Choroid plexus epithelial cell (primary cell): Measurements from ENCODE around the gene CHD9.
A peak's percentile ranks its signal among the peaks of the same experiment; 100 is the strongest.
"Not testable (repeated sequence)": the region's sequence is repeated elsewhere in the genome, so short reads cannot be mapped to it uniquely, and the experiment has no call there.

Experiments
- DNase-seq: peaks from one replicate; pipeline ENCODE4 v3.0.0-alpha.2; 2010; ENCODE audit warnings: low read depth
- H3K4me3 ChIP-seq: 2 replicates; pipeline ENCODE4 v1.5.1; 2011; ENCODE audit warnings: low read depth, mild to moderate bottlenecking, control low read depth, low read length, moderate library complexity
- CTCF ChIP-seq: conservative IDR thresholded peaks from 2 replicates; pipeline ENCODE4 v1.5.1; 2011; ENCODE audit warnings: low read depth, mild to moderate bottlenecking, control low read depth, inconsistent platforms, low read length, moderate library complexity

Gene CHD9

GRCh38 chr16:53176434-53176833, 121.6 kb downstream of the CHD9 start:
- DNase-seq, result no peak
- no peak overlapping the region for H3K4me3 ChIP-seq
- TF ChIP-seq CTCF, result no peak

- no peak for TF ChIP-seq CTCF
- peak; percentile 9 for DNase-seq
- no peak overlapping the region for H3K4me3 ChIP-seq
Observed at GRCh38 chr16:53183442-53183841, 128.7 kb downstream of the CHD9 start.

GRCh38 chr16:53185741-53186140, 130.9 kb downstream of the CHD9 start:
- H3K4me3 ChIP-seq, DNase-seq: not testable (repeated sequence)

GRCh38 chr16:53187775-53188174, 133.0 kb downstream of the CHD9 start:
- DNase-seq, result no peak
- H3K4me3 ChIP-seq, result no peak overlapping the region
- TF ChIP-seq CTCF, result no peak

GRCh38 chr16:53191413-53191812, 136.6 kb downstream of the CHD9 start:
- TF ChIP-seq CTCF, result no peak
- H3K4me3 ChIP-seq, result no peak overlapping the region
- no peak for DNase-seq

- H3K4me3 ChIP-seq, result no peak overlapping the region
- DNase-seq, result no peak
- TF ChIP-seq CTCF, result no peak
Observed at GRCh38 chr16:53198933-53199332, 144.1 kb downstream of the CHD9 start.

GRCh38 chr16:53201900-53202299, 147.1 kb downstream of the CHD9 start:
- no peak for DNase-seq
- no peak for TF ChIP-seq CTCF
- H3K4me3 ChIP-seq, result no peak overlapping the region

GRCh38 chr16:53202398-53202797, 147.6 kb downstream of the CHD9 start:
- TF ChIP-seq CTCF, result no peak
- H3K4me3 ChIP-seq, result no peak overlapping the region
- DNase-seq, result no peak
